Peyer's patch (tissue), 4 donors: ENCODE results near the gene ALMS1.

Source experiments
- POLR2A ChIP-seq, 2 donors: fragments of 450-650 bp; IDR thresholded peaks; one replicate each; pipeline ENCODE4 v1.5.1; 2017; ENCODE audit warnings: antibody characterized with exemption in 2 of 2, mild to moderate bottlenecking in 2 of 2, moderate library complexity in 2 of 2
- TF ChIP-seq, protein P1 (sequence below), 6 experiments: fragments of 450-650 bp in 4 of 6; fragments of 200-600 bp in 2 of 6; sonication (generic) in 1 of 6; IDR thresholded peaks; one replicate each; pipeline ENCODE4 v1.5.1; 2017 to 2019; ENCODE audit warnings: antibody characterized with exemption in 6 of 6, mild to moderate bottlenecking in 3 of 6, moderate library complexity in 1 of 6

DNA sequence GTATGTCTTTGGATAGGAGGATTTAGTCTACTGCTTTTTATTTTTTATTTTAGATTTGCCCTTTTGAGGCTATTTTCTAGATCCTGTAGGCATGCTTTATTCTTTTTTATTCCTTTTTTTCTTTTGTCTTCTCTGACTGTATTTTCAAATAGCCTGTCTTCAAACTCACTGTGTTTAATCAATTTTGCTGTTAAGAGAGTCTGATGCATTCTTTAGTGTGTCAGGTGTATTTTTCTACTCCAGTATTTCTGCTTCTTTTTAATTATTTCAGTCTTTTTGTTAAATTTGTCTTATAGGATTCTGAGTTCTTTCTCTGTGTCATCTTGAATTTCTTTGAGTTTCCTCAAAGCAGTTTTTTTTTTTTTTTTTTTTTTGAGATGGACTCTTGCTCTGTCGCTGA, 143.1 kb downstream of the ALMS1 start:
- TF ChIP-seq POLR2A (IDR thresholded peaks at IDR 0.05), result no peak
- TF ChIP-seq, protein P1, sequence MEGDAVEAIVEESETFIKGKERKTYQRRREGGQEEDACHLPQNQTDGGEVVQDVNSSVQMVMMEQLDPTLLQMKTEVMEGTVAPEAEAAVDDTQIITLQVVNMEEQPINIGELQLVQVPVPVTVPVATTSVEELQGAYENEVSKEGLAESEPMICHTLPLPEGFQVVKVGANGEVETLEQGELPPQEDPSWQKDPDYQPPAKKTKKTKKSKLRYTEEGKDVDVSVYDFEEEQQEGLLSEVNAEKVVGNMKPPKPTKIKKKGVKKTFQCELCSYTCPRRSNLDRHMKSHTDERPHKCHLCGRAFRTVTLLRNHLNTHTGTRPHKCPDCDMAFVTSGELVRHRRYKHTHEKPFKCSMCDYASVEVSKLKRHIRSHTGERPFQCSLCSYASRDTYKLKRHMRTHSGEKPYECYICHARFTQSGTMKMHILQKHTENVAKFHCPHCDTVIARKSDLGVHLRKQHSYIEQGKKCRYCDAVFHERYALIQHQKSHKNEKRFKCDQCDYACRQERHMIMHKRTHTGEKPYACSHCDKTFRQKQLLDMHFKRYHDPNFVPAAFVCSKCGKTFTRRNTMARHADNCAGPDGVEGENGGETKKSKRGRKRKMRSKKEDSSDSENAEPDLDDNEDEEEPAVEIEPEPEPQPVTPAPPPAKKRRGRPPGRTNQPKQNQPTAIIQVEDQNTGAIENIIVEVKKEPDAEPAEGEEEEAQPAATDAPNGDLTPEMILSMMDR (IDR thresholded peaks at IDR 0.05), result no peak
